ENCODE results near the gene MFN2. TPM values are rescaled to one million over a fixed set of nuclear protein-coding genes. Genes with fewer than 3 reads are reported as not detected.

MFN2 gene
- polyA plus RNA-seq, 1 experiment = 43.9 TPM

- Histone ChIP-seq H3K27ac (ENCODE audit: low read depth, low read length) (peak overlapping the region; percentile 81), H3K9me3 (ENCODE audit: control insufficient read depth, insufficient read depth, low read length) (no peaks in the 10 kb centered on the region; the same call in 1 of the 2 replicates), H3K27me3 (ENCODE audit: control insufficient read depth, insufficient read depth, low read length) (no peaks in the 10 kb centered on the region), H3K4me3 (ENCODE audit: low read depth, low read length) (peak overlapping the region; percentile 92)
- ChIA-PET CTCF (interaction anchor here (1.4 kb wide), 1 partner anchor 11 kb away, joined by 4 read pairs; no protein-coding TSS in a partner anchor), POLR2A (interaction anchor here (1.8 to 3.7 kb wide), 2 partner anchors 54 to 71 kb away, joined by 5 to 79 read pairs; partner anchors contain the start of gene KIAA2013)
- TF ChIP-seq CTCF (IDR thresholded peaks at IDR 0.05; ENCODE audit: low read depth, low read length) = no peak
- DNase-seq (ENCODE audit: low read depth, low spot score) = no peak
Measured at GRCh38 chr1:11980676-11980972, 380 bp downstream of the MFN2 start.

- Histone ChIP-seq H3K27me3 (ENCODE audit: control insufficient read depth, insufficient read depth, low read length) (no peaks in the 10 kb centered on the region), H3K27ac (ENCODE audit: low read depth, low read length) (no peak overlapping the region), H3K4me3 (ENCODE audit: low read depth, low read length) (peak overlapping the region; percentile 92), H3K9me3 (ENCODE audit: control insufficient read depth, insufficient read depth, low read length) (no peaks in the 10 kb centered on the region; the same call in 1 of the 2 replicates)
- no peak for DNase-seq (ENCODE audit: low read depth, low spot score)
- POLR2A ChIA-PET = interaction anchor here (3.7 kb wide), 1 partner anchor 72 kb away, joined by 79 read pairs; no protein-coding TSS in a partner anchor
- TF ChIP-seq CTCF (IDR thresholded peaks at IDR 0.05; ENCODE audit: low read depth, low read length) = no peak
- CTCF ChIA-PET = interaction anchor here (0.6 to 1.4 kb wide), 6 partner anchors 10 to 73 kb away, joined by 3 to 7 read pairs (median 4); no protein-coding TSS in a partner anchor
Measured at GRCh38 chr1:11981378-11982009, 1.2 kb downstream of the MFN2 start.

GRCh38 chr1:11982010-11982392 is 1.8 kb downstream of the MFN2 start:
- Histone ChIP-seq H3K27ac (ENCODE audit: low read depth, low read length) (no peak overlapping the region), H3K27me3 (ENCODE audit: control insufficient read depth, insufficient read depth, low read length) (no peaks in the 10 kb centered on the region), H3K9me3 (ENCODE audit: control insufficient read depth, insufficient read depth, low read length) (no peaks in the 10 kb centered on the region; the same call in 1 of the 2 replicates), H3K4me3 (ENCODE audit: low read depth, low read length) (no peak overlapping the region)
- peak; percentile 39 for TF ChIP-seq CTCF (IDR thresholded peaks at IDR 0.05; ENCODE audit: low read depth, low read length)
- POLR2A ChIA-PET = interaction anchor here (3.7 kb wide), 1 partner anchor 73 kb away, joined by 79 read pairs; no protein-coding TSS in a partner anchor
- CTCF ChIA-PET = interaction anchor here (0.6 to 0.7 kb wide), 2 partner anchors 44 to 74 kb away, joined by 4 read pairs; no protein-coding TSS in a partner anchor
- no peak for DNase-seq (ENCODE audit: low read depth, low spot score)

- no peak for TF ChIP-seq CTCF (IDR thresholded peaks at IDR 0.05; ENCODE audit: low read depth, low read length)
- Histone ChIP-seq H3K27me3 (ENCODE audit: control insufficient read depth, insufficient read depth, low read length) (no peaks in the 10 kb centered on the region), H3K9me3 (ENCODE audit: control insufficient read depth, insufficient read depth, low read length) (no peaks in the 10 kb centered on the region; the same call in 1 of the 2 replicates), H3K4me3 (ENCODE audit: low read depth, low read length) (no peak overlapping the region), H3K27ac (ENCODE audit: low read depth, low read length) (no peak overlapping the region)
- no peak for DNase-seq (ENCODE audit: low read depth, low spot score)
- ChIA-PET CTCF (no interaction called here), POLR2A (interaction anchor here (0.6 kb wide), 1 partner anchor 44 kb away, joined by 3 read pairs; no protein-coding TSS in a partner anchor)
Measured at GRCh38 chr1:11984121-11984520, 3.9 kb downstream of the MFN2 start.

GRCh38 chr1:11984576-11984975 is 4.3 kb downstream of the MFN2 start:
- Histone ChIP-seq H3K9me3 (ENCODE audit: control insufficient read depth, insufficient read depth, low read length) (no peaks in the 10 kb centered on the region; the same call in 1 of the 2 replicates), H3K4me3 (ENCODE audit: low read depth, low read length) (no peak overlapping the region), H3K27ac (ENCODE audit: low read depth, low read length) (no peak overlapping the region), H3K27me3 (ENCODE audit: control insufficient read depth, insufficient read depth, low read length) (no peaks in the 10 kb centered on the region)
- POLR2A ChIA-PET = interaction anchor here (0.6 kb wide), 1 partner anchor 45 kb away, joined by 3 read pairs; no protein-coding TSS in a partner anchor
- no peak for DNase-seq (ENCODE audit: low read depth, low spot score)
- no peak for TF ChIP-seq CTCF (IDR thresholded peaks at IDR 0.05; ENCODE audit: low read depth, low read length)
- CTCF ChIA-PET = no interaction called here

Data from AG04450 (cell line).